Hepatic stellate cell (primary cell): ENCODE measurements around the gene SLC9A9.

Source experiments
- DNase-seq: peaks from one replicate; pipeline ENCODE4 v3.0.0; 2011; ENCODE audit warnings: low spot score

The SLC9A9 gene

DNA sequence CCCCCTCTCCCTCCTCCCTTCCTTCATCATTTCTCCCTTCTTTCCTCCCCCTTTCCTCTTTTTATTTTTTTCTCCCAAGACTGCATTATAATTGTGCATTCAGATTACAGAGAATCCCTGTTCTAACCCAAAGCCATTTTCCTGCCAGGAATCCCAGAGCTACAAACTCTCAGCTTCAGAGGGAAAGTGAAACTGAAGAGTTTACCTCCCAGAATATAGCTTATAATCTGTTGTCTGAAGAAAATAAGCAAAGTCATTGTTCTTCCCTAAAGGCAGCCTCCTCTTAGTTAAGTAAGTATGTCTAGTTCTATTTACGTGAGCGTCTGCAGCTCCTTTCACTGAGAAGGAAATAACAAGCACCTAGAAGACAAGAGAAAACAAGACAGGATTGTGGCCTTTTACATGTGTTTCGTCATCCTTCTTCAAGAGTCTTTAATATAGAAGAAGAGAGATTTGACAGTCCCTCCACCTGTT is 631.5 kb downstream of the SLC9A9 start:
- DNase-seq, result no peak
